ENCODE results near the gene PRKCA.
A peak's percentile ranks its signal among the peaks of the same experiment; 100 is the strongest.

DNA sequence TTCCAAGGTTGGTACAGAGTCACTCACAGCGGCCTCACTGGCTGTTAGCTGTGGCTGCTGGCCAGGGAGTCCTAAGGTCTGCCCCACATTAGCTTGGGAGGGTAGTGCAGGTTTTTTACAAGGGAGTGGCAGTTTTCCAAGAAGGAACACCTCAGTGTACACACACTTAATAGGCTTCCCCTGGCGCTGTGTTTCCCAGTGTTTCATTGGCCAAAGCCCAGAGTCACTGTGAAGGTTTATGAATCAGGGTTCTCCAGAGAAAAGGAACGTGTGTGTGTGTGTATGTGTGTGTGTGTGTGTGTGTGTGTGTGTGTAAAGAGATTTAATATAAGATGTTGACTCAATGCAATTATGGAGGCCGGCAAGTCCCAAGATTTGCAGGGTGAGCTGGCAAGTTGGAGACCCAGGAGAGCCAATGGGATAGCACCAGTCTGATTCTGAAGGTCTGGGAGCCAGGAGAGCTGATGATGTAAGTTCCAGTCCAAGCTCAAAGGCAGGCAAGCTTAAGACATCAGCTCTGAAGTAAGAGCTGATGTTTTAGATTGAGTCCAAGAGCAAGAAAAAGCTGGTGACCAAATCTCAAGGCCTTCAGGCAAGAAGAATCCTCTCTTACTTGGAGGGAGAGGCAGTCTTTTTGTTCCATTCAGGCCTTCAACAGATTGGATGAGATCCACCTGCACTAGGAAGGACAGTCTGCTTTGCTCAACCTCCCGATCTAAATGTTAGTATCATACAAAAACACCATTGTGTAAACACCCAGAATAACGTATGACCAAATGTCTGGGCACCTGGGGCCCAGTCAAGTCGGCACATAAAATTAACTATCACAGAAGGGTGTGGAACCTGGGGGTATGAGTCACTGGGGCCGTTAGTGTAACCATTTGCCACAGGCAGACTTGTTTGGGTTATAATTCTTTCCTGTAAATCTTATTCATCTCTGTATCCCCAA lies 206.8 kb downstream of the PRKCA start:
- TF ChIP-seq POLR2AphosphoS5 (IDR thresholded peaks at IDR 0.05; ENCODE audit: low read depth, low read length): no peak
- TF ChIP-seq, protein P1, sequence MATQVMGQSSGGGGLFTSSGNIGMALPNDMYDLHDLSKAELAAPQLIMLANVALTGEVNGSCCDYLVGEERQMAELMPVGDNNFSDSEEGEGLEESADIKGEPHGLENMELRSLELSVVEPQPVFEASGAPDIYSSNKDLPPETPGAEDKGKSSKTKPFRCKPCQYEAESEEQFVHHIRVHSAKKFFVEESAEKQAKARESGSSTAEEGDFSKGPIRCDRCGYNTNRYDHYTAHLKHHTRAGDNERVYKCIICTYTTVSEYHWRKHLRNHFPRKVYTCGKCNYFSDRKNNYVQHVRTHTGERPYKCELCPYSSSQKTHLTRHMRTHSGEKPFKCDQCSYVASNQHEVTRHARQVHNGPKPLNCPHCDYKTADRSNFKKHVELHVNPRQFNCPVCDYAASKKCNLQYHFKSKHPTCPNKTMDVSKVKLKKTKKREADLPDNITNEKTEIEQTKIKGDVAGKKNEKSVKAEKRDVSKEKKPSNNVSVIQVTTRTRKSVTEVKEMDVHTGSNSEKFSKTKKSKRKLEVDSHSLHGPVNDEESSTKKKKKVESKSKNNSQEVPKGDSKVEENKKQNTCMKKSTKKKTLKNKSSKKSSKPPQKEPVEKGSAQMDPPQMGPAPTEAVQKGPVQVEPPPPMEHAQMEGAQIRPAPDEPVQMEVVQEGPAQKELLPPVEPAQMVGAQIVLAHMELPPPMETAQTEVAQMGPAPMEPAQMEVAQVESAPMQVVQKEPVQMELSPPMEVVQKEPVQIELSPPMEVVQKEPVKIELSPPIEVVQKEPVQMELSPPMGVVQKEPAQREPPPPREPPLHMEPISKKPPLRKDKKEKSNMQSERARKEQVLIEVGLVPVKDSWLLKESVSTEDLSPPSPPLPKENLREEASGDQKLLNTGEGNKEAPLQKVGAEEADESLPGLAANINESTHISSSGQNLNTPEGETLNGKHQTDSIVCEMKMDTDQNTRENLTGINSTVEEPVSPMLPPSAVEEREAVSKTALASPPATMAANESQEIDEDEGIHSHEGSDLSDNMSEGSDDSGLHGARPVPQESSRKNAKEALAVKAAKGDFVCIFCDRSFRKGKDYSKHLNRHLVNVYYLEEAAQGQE (IDR thresholded peaks at IDR 0.05; ENCODE audit: insufficient read depth in 1 of 2, low read depth in 2 of 2, low read length in 2 of 2): no peak
- TF ChIP-seq TAF1 (IDR thresholded peaks at IDR 0.05; ENCODE audit: borderline replicate concordance, insufficient read depth, low read length): no peak
- TF ChIP-seq FOXP2 (optimal IDR thresholded peaks at IDR 0.05; ENCODE audit: borderline replicate concordance, extremely low read depth, extremely low read length, insufficient read depth): no peak
- TF ChIP-seq SIN3A (IDR thresholded peaks at IDR 0.05; ENCODE audit: borderline replicate concordance, insufficient read depth, low read length): peak; percentile 31; the same call in 1 of the 2 replicates
